ENCODE results near the gene MS4A1. TPM values are rescaled to one million over a fixed set of nuclear protein-coding genes. Genes with fewer than 3 reads are reported as not detected.

Gene MS4A1
- total and polyA plus RNA-seq, 2 of the 8 experiments (the other 6 are each of a cell fraction or from before 2014, with no cell fraction given): not detected

DNA sequence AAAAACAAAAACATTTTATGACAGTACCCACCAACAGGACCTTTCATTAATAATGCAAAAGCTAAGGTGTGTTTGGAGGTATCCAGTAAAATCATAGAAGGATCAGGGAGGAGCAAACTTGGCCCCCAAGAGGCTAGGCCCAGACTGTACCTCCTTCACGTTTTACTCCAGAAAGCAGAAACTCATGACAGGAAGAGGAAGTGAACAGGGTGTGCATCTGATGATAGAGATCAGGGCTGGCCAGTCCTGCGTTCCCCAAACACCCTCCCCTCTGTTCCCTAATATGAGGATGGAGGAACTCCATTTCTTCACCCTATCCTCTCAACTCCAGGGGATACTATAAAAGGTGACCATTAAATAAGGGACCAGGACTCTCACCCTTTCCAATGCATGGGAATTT, 26.7 kb downstream of the MS4A1 start:
- no peaks in the 10 kb centered on the region for H3K79me2 ChIP-seq (ENCODE audit: control insufficient read depth in 1 of 2, insufficient read depth in 2 of 2, low read length in 2 of 2)
- H2AFZ ChIP-seq (ENCODE audit: low read length): no peak overlapping the region
- no peak overlapping the region for H2BK15ac ChIP-seq (ENCODE audit: low read length)
- no peak overlapping the region for H3K4ac ChIP-seq (replicated peaks; ENCODE audit: insufficient read length, low read depth, low read length)
- FAIRE-seq (no peak), DNase-seq (ENCODE audit: low read depth in 1 of 2, low spot score in 2 of 2) (no peak)
- H3K36me3 ChIP-seq (ENCODE audit: control insufficient read depth in 2 of 4, insufficient read depth in 4 of 4, low read length in 3 of 4): no peaks in the 10 kb centered on the region
- no peak overlapping the region for H4K5ac ChIP-seq (ENCODE audit: insufficient read length, low read depth, low read length)
- WGBS, 2 experiments (ENCODE audit: extremely low coverage in 1 of 2, insufficient coverage in 1 of 2, insufficient read length in 1 of 2, insufficient replicate concordance in 2 of 2, low coverage in 1 of 2, low lambda C conversion rate in 2 of 2, missing lambda C conversion rate in 1 of 2): 96% methylated on average over 2 of the region's 2 CpGs; no CpG with 5 or more reads in 1 of the 2 experiments
- H4K20me1 ChIP-seq (replicated peaks in 1 of 2; ENCODE audit: control insufficient read depth in 1 of 2, insufficient read depth in 2 of 2, low read length in 2 of 2): no peaks in the 10 kb centered on the region
- H4K91ac ChIP-seq (replicated peaks; ENCODE audit: insufficient read length, low read length): no peak overlapping the region
- H3K14ac ChIP-seq (ENCODE audit: insufficient read length): no peak overlapping the region
- ChIA-PET POLR2A (ENCODE audit: partially characterized antibody) (no interaction called here), CTCF (ENCODE audit: partially characterized antibody) (no interaction called here)
- no peak overlapping the region for H2AK5ac ChIP-seq (ENCODE audit: low read depth, low read length)
- no peaks in the 10 kb centered on the region for H3K27me3 ChIP-seq (replicated peaks in 1 of 4; ENCODE audit: control insufficient read depth in 3 of 4, extremely low read depth in 1 of 4, insufficient read depth in 3 of 4, low read length in 3 of 4)
- H2BK20ac ChIP-seq (ENCODE audit: low read length): no peak overlapping the region
- no peaks in the 10 kb centered on the region for H3K9me3 ChIP-seq (ENCODE audit: insufficient read depth in 2 of 2, low read depth in 1 of 2, low read length in 1 of 2)
- no peak overlapping the region for H3K56ac ChIP-seq (replicated peaks; ENCODE audit: insufficient read length, low read depth, low read length)
- H2BK12ac ChIP-seq (ENCODE audit: low read depth, low read length): no peak overlapping the region
- no peak overlapping the region for H3K18ac ChIP-seq (ENCODE audit: extremely low read depth, low read length)
- no peak overlapping the region for H3K27ac ChIP-seq (ENCODE audit: low read depth, low read length)
- no peak overlapping the region for H3K4me3 ChIP-seq (ENCODE audit: extremely low read depth in 1 of 4, insufficient read depth in 2 of 4, low read depth in 3 of 4, low read length in 4 of 4)
- H2BK5ac ChIP-seq (ENCODE audit: low read depth, low read length): no peak overlapping the region
- H2BK120ac ChIP-seq (replicated peaks; ENCODE audit: low read depth, low read length): no peak overlapping the region
- no peak overlapping the region for H3K9ac ChIP-seq (replicated peaks in 1 of 4; ENCODE audit: extremely low read depth in 1 of 4, low read depth in 3 of 4, low read length in 3 of 4)
- no peak overlapping the region for H3K23ac ChIP-seq (ENCODE audit: insufficient read length)
- no peaks in the 10 kb centered on the region for H3K4me1 ChIP-seq (replicated peaks in 1 of 4; ENCODE audit: control insufficient read depth in 3 of 4, insufficient read depth in 4 of 4, low read length in 3 of 4)
- H3K4me2 ChIP-seq (ENCODE audit: insufficient read depth in 1 of 2, low read depth in 2 of 2, low read length in 2 of 2): no peak overlapping the region
- H3K79me1 ChIP-seq (ENCODE audit: low read depth, low read length): no peaks in the 10 kb centered on the region
- no peaks in the 10 kb centered on the region for H3K23me2 ChIP-seq (ENCODE audit: low read depth, low read length)
- H4K8ac ChIP-seq (ENCODE audit: extremely low read depth, insufficient read depth, low read length): no peak overlapping the region
- TF ChIP-seq, protein P1, sequence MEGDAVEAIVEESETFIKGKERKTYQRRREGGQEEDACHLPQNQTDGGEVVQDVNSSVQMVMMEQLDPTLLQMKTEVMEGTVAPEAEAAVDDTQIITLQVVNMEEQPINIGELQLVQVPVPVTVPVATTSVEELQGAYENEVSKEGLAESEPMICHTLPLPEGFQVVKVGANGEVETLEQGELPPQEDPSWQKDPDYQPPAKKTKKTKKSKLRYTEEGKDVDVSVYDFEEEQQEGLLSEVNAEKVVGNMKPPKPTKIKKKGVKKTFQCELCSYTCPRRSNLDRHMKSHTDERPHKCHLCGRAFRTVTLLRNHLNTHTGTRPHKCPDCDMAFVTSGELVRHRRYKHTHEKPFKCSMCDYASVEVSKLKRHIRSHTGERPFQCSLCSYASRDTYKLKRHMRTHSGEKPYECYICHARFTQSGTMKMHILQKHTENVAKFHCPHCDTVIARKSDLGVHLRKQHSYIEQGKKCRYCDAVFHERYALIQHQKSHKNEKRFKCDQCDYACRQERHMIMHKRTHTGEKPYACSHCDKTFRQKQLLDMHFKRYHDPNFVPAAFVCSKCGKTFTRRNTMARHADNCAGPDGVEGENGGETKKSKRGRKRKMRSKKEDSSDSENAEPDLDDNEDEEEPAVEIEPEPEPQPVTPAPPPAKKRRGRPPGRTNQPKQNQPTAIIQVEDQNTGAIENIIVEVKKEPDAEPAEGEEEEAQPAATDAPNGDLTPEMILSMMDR (IDR thresholded peaks at IDR 0.05; ENCODE audit: control extremely low read depth in 1 of 3, insufficient read depth in 1 of 3, low read depth in 1 of 3, low read length in 3 of 3): no peak
- TF ChIP-seq CHD1 (IDR thresholded peaks at IDR 0.05; ENCODE audit: low read depth, low read length) (no peak), POLR2AphosphoS5 (IDR thresholded peaks at IDR 0.05; ENCODE audit: low read depth, low read length) (no peak), KDM1A (IDR thresholded peaks at IDR 0.05; ENCODE audit: borderline replicate concordance, low read length) (no peak), TEAD4 (IDR thresholded peaks at IDR 0.05; ENCODE audit: low read depth, low read length) (no peak), CBX5 (IDR thresholded peaks at IDR 0.05; ENCODE audit: low read depth, low read length) (no peak), EZH2 (IDR thresholded peaks at IDR 0.05; ENCODE audit: low read depth, low read length, severe bottlenecking) (no peak)
- TF ChIP-seq, protein P2, sequence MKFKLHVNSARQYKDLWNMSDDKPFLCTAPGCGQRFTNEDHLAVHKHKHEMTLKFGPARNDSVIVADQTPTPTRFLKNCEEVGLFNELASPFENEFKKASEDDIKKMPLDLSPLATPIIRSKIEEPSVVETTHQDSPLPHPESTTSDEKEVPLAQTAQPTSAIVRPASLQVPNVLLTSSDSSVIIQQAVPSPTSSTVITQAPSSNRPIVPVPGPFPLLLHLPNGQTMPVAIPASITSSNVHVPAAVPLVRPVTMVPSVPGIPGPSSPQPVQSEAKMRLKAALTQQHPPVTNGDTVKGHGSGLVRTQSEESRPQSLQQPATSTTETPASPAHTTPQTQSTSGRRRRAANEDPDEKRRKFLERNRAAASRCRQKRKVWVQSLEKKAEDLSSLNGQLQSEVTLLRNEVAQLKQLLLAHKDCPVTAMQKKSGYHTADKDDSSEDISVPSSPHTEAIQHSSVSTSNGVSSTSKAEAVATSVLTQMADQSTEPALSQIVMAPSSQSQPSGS (IDR thresholded peaks at IDR 0.05; ENCODE audit: low read length): no peak
- TF ChIP-seq, protein P3, sequence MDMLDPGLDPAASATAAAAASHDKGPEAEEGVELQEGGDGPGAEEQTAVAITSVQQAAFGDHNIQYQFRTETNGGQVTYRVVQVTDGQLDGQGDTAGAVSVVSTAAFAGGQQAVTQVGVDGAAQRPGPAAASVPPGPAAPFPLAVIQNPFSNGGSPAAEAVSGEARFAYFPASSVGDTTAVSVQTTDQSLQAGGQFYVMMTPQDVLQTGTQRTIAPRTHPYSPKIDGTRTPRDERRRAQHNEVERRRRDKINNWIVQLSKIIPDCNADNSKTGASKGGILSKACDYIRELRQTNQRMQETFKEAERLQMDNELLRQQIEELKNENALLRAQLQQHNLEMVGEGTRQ (IDR thresholded peaks at IDR 0.05; ENCODE audit: low read length): no peak

All from H1 (cell line).